Measurements from ENCODE around the gene SRI.
"Not testable (repeated sequence)": the region's sequence is repeated elsewhere in the genome, so short reads cannot be mapped to it uniquely, and the experiment has no call there.

Gene SRI

GRCh38 chr7:88172842-88173241, 47.0 kb downstream of the SRI start:
- no peak for DNase-seq

GRCh38 chr7:88169717-88170320, 50.0 kb downstream of the SRI start:
- peak; percentile 1 for DNase-seq

DNA sequence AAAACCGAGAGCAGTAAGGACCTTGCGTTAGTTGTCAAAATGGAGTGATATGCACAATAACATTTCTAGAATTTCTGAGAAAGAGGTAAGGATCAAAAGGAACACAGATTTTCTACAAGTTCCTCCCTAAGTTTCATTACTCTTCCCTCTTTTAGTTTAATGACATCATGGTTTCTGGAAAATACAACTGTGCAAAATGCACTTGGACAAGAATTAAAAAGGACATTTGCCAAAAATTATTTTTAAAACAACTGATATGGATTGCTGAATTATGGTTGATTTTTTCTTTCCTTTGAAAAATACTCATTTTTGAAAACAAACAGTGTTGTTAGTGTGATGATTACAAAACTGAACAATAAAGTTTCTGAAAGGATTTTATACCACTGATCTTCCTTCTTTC, 52.1 kb downstream of the SRI start:
- no peak for DNase-seq

GRCh38 chr7:88167223-88167622, 52.6 kb downstream of the SRI start:
- DNase-seq = no peak

DNA sequence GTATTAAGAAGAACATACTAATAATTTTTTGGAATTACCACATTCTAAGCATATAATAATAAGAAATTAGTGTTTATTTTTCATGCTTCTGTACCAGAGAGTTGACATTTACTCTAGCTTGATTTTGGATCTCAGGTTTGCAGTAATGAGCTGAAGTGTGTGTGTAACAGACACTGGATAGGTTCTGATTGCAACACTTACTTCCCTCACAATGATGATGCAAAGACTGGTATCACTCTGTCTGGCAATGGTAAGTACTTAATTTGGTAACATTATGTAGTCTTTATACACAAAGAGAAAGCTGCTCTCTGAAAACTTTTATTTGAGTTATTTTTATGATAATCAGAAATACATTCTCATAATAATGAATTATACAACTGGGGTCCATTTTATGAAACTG, 54.1 kb downstream of the SRI start:
- no peak for DNase-seq

- not testable (repeated sequence) for DNase-seq
Observed at GRCh38 chr7:88159741-88160140, 60.1 kb downstream of the SRI start.

DNA sequence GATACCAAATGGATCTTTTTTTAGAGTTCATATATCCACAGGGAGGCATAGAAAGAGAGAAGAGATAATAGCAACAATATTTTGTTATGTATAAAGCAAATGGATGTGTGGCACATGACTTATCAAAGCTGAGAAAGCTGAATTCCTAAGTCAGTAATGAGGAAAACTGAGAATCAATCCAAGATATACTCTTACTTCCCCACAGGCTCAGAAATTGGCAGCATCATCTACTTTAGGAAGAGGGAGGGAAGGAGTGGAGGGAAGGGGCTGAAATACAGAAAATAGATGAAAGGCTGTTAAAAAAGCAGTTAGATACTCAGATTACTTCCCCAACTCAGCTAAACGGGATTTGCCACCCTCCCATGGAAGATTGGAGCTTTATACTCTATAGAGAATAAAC, 63.5 kb downstream of the SRI start:
- no peak for DNase-seq

DNA sequence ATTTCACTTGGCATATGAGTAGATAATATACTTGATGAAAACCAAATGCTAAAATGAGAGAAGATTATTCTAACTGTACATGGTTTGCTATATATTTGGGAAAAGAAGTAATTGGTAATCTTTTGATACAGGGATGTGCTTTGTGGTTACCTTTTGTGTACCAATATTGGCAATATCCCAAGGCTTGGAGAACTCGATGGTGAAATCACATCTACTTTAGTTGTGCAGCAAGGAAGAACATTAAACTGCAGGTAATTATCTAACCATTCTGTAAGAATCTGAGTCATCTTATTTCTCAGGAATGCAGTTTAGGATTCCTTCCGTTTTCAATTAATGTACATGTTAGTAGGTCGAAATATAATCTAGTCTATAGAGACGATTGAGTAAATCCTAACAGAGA, 64.1 kb downstream of the SRI start:
- no peak for DNase-seq

Measured in NCI-H510A treated with DMSO at 0.1 percent for 48 hours (cell line).